Epithelial cell of prostate (primary cell): ENCODE measurements around the gene TFAP2D.

ENCODE experiments used
- DNase-seq: peaks from one replicate; pipeline ENCODE4 v3.0.0-alpha.2; 2011; ENCODE audit warnings: low read depth, low spot score
- H3K27ac ChIP-seq: fragments of 450-650 bp; 2 replicates; pipeline ENCODE4 v1.5.1; 2017; ENCODE audit warnings: mild to moderate bottlenecking

TFAP2D gene

DNA sequence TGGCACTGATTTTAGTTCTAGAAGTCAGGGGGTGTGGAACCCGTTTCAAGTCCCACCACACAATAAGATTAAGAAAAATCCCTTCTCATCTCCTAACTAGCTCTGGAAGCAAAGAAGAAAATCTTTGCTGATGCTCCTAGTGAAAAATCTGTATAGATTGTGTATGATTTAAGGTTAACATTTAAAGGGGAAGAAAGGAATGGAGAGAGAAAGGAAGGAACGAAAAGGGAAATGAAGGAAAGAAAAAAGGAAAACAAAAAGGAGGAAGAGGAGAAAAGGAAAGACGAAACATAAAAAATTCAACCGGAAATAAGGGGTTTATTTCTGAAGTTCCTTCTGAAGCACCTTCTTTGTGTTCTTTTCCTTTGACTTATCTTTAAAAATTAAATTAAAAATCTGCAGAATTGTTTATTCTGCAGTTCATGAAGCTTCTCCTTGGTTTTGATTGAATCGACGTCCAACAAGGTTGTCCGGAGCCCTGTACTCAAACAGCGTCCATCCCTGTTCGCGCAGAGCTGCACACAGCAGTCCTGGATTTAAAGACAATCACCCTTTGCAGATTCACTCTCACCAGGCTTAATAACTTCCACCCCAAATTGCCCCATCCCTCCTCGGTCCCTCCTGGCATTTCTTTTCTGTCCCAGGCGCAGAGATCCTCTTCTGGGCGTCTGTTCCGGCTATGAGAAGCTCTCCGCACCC, 103.8 kb downstream of the TFAP2D start:
- DNase-seq, result no peak
- H3K27ac ChIP-seq, result no peak overlapping the region

GRCh38 chr6:50817646-50817950, 104.3 kb downstream of the TFAP2D start:
- no peak for DNase-seq
- no peak overlapping the region for H3K27ac ChIP-seq

- DNase-seq, result no peak
- H3K27ac ChIP-seq, result no peak overlapping the region
Observed at GRCh38 chr6:50818020-50818419, 104.7 kb downstream of the TFAP2D start.

DNA sequence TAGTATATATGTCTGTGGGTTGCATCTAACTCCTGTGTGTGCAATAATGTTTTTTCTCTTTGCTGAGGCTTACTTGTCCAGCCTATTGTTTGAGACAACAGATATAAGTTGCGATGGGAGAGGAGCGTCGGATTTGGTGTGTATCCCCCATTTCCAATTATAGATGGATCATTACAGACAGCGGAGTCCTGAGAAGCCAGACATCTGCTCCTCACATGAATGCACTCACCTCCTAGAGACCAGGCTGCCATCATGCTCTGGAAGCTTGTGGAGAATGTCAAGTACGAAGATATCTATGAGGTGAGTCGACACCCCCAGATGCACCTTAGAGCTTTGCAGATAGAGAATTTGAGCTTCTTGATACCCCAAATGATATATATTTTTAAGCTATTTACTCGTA, 105.3 kb downstream of the TFAP2D start, which contains the start of gene TFAP2B:
TFAP2B (plus strand) TSS at position 199 of the 400 bp plus-strand sequence; CDS start at position 220, 21 bp downstream.
- no peak for DNase-seq
- no peak within 1 kb of the TSS for H3K27ac ChIP-seq

GRCh38 chr6:50819466-50819903, 106.2 kb downstream of the TFAP2D start:
- no peak overlapping the region for H3K27ac ChIP-seq
- DNase-seq, result no peak

DNA sequence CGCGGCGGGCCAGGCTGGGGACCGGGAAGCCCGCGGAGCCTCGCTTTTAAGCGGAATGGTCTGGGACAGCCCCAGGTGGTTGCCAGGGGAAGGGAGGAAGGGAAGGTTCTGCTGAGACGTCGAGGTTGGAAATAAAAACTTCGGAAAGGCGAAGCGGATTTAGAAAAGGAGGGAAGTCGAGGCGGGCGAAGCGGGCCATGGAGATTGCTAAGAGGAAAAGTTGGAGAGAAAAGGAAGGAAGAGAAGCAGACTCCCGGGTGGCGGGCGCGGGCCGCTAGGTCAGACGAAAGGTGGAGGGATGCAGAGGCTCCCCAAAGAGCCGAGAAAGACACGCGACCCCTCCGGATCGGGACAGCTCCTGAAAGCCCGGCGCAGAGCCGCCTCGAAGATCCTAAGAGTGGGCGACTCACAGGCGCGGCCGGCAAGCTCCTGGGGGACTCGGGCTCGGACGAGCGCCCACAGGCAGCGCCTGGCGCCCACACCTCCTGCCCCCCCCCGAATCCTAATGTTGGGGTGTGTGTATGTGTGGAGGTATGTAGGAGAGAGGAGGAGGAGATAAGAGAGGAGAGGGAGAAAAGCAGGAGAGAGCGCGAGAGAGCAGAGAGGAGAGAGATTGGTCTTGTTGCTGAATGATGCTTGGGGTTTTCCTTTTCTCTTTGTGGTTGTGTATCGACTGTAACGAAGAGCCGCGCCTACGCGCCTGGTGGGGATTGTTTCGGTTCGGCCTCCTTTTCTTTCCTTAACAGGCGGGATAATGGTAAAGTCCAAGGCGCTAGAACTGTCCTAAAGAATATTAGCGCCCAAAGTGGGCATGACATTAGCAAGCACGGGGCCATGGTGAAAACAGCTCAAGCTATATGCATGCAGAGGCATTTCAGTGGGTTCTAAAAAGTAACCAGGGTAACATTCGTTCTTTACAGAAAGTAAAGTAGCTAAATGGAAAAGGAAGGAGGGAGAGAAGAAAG, 106.9 kb downstream of the TFAP2D start:
- DNase-seq, result no peak
- H3K27ac ChIP-seq, result no peak overlapping the region

- DNase-seq, result no peak
- no peak overlapping the region for H3K27ac ChIP-seq
Observed at GRCh38 chr6:50820869-50821264, 107.5 kb downstream of the TFAP2D start.

GRCh38 chr6:50821441-50822077, 108.2 kb downstream of the TFAP2D start:
- no peak overlapping the region for H3K27ac ChIP-seq
- no peak for DNase-seq

DNA sequence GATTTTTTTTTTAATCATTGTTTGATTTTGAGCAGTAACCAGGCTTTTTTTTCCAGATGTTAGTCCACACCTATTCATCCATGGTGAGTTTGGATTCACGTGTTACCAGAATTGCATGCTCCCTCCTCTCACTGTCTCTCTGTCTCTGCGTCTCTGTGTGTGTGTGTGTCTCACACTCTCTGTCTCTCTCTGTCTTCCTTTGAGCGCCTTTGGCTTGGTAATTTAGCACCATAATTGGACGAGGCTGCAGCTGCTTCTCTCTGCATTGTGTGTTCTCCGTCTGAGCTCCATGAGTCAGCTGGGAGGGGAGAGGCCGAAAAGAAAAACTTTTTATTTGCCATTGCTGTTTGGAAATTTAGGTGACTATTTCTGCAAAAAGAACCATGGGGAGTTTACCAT, 108.8 kb downstream of the TFAP2D start:
- no peak overlapping the region for H3K27ac ChIP-seq
- DNase-seq, result no peak
